ENCODE results near the gene PCDHGA5. TPM values are rescaled to one million over a fixed set of nuclear protein-coding genes. Genes with fewer than 3 reads are reported as not detected.
"Not testable (repeated sequence)": the region's sequence is repeated elsewhere in the genome, so short reads cannot be mapped to it uniquely, and the experiment has no call there.

The PCDHGA5 gene
- total RNA-seq, 4 donors from 2014 or later, result 2.5 to 4.1 (median 3.4) TPM; not detected in 1

GRCh38 chr5:141393267-141393666 is 29.3 kb downstream of the PCDHGA5 start:
- no peaks in the 10 kb centered on the region for H3K36me3 ChIP-seq
- WGBS, 2 donors (ENCODE audit: low coverage in 1 of 2), result 48 to 59% methylated on average over 8 to 21 of the region's 21 CpGs
- intact Hi-C loops (cut with DNase I; ENCODE audit: low total_unique reads) (no loop called here), in situ Hi-C loops (cut with MboI; ENCODE audit: low pct_ligation_motif_present in 1 of 4, low pct_unique_long_range_greater_than_20kb in 1 of 4, low sequenced_read_pairs in 3 of 4) (loop anchor here in 1 of 4 donors (25.0 kb wide), 1 partner anchor 181 kb away; the partner anchor contains the start of genes PCDHB12, PCDHB13 and PCDHB14)
- peaks cover 62 to 85% of the 10 kb centered on the region in 2 donors for H3K9me3 ChIP-seq
- TF ChIP-seq CTCF (IDR thresholded peaks at IDR 0.05) (no peak), POLR2AphosphoS5 (IDR thresholded peaks at IDR 0.05) (no peak), POLR2A (IDR thresholded peaks at IDR 0.05) (no peak), EP300 (IDR thresholded peaks at IDR 0.05; ENCODE audit: low read depth) (no peak)
- no peaks in the 10 kb centered on the region for H3K4me1 ChIP-seq
- no peak overlapping the region for H3K4me3 ChIP-seq
- DNase-seq, result no peak
- H3K27me3 ChIP-seq, result peaks cover 23% of the 10 kb centered on the region
- no peak overlapping the region for H3K27ac ChIP-seq

GRCh38 chr5:141394401-141395187 is 30.6 kb downstream of the PCDHGA5 start:
- in situ Hi-C loops (cut with MboI; ENCODE audit: low pct_ligation_motif_present in 1 of 4, low pct_unique_long_range_greater_than_20kb in 1 of 4, low sequenced_read_pairs in 3 of 4), result loop anchor here in 1 of 4 donors (25.0 kb wide), 1 partner anchor 182 kb away; the partner anchor contains the start of genes PCDHB12, PCDHB13 and PCDHB14
- H3K27ac ChIP-seq; DNase-seq; intact Hi-C loops (cut with DNase I; ENCODE audit: low total_unique reads); H3K4me1 ChIP-seq; H3K36me3 ChIP-seq; H3K4me3 ChIP-seq: not testable (repeated sequence)
- Histone ChIP-seq H3K27me3 (peaks cover 23% of the 10 kb centered on the region), H3K9me3 (peaks cover 53 to 85% of the 10 kb centered on the region in 2 donors)
- 71 to 74% methylated on average over 6 to 40 of the region's 53 CpGs for WGBS, 2 donors (ENCODE audit: low coverage in 1 of 2)

- WGBS, 2 donors (ENCODE audit: low coverage in 1 of 2), result 18 to 30% methylated on average over 7 to 27 of the region's 43 CpGs
- peaks cover 30% of the 10 kb centered on the region for H3K27me3 ChIP-seq
- DNase-seq, result peak; percentile 43
- intact Hi-C loops (cut with DNase I; ENCODE audit: low total_unique reads); H3K36me3 ChIP-seq; H3K4me1 ChIP-seq; H3K27ac ChIP-seq: not testable (repeated sequence)
- H3K4me3 ChIP-seq, result peak within 1 kb of the TSS in 1 of 4 donors; percentile 29
- TF ChIP-seq CTCF (IDR thresholded peaks at IDR 0.05), result peak; percentile 30 to 44 (median 40)
- peaks cover 54 to 85% of the 10 kb centered on the region in 2 donors for H3K9me3 ChIP-seq
- in situ Hi-C loops (cut with MboI; ENCODE audit: low pct_ligation_motif_present in 1 of 4, low pct_unique_long_range_greater_than_20kb in 1 of 4, low sequenced_read_pairs in 3 of 4), result loop anchor here in 1 of 4 donors (25.0 kb wide), 1 partner anchor 186 kb away; the partner anchor contains the start of genes PCDHB12, PCDHB13 and PCDHB14
Measured at GRCh38 chr5:141397756-141398551, 34.0 kb downstream of the PCDHGA5 start, which contains the start of gene PCDHGB5. Gene PCDHGB5, plus strand, starts transcription at chr5:141397947. Its CDS starts 181 bp downstream, at chr5:141398128.

GRCh38 chr5:141398608-141399007 is 34.6 kb downstream of the PCDHGA5 start:
- in situ Hi-C loops (cut with MboI; ENCODE audit: low pct_ligation_motif_present in 1 of 4, low pct_unique_long_range_greater_than_20kb in 1 of 4, low sequenced_read_pairs in 3 of 4), result loop anchor here in 1 of 4 donors (25.0 kb wide), 1 partner anchor 186 kb away; the partner anchor contains the start of genes PCDHB12, PCDHB13 and PCDHB14
- DNase-seq, result no peak
- H3K27me3 ChIP-seq, result peaks cover 32% of the 10 kb centered on the region
- WGBS, 2 donors (ENCODE audit: low coverage in 1 of 2), result 20 to 60% methylated on average over 1 to 15 of the region's 15 CpGs
- no peaks in the 10 kb centered on the region for H3K36me3 ChIP-seq
- no peak overlapping the region for H3K27ac ChIP-seq
- H3K4me3 ChIP-seq, result no peak overlapping the region
- H3K9me3 ChIP-seq, result peaks cover 54 to 85% of the 10 kb centered on the region in 2 donors
- intact Hi-C loops (cut with DNase I; ENCODE audit: low total_unique reads), result no loop called here
- no peaks in the 10 kb centered on the region for H3K4me1 ChIP-seq
- TF ChIP-seq CTCF (IDR thresholded peaks at IDR 0.05), result no peak
- no peak for TF ChIP-seq POLR2AphosphoS5 (IDR thresholded peaks at IDR 0.05)

Data from transverse colon (tissue), 4 donors.